Chondrocyte (in vitro differentiated cells): ENCODE results near the gene TANGO2. TPM values are rescaled to one million over a fixed set of nuclear protein-coding genes. Genes with fewer than 3 reads are reported as not detected.

Experiments
- DNase-seq: peaks from one replicate; pipeline ENCODE4 v3.0.0; 2021; ENCODE audit warnings: mixed read lengths, low spot score
- H3K27ac Mint-ChIP-seq: one replicate; pipeline ENCODE4 v1.8.0; 2021; ENCODE audit warnings: mild to moderate bottlenecking, moderate library complexity, mixed read lengths; ENCODE audit not compliant: unreplicated experiment
- H3K27me3 Mint-ChIP-seq: 2 replicates; pipeline ENCODE4 v1.8.0; 2021; ENCODE audit warnings: low read depth, mixed read lengths
- H3K36me3 Mint-ChIP-seq: 2 replicates; pipeline ENCODE4 v1.8.0; 2021; ENCODE audit warnings: low read depth, mixed read lengths
- H3K4me1 Mint-ChIP-seq: 2 replicates; pipeline ENCODE4 v1.8.0; 2021; ENCODE audit warnings: low read depth, mild to moderate bottlenecking, mixed read lengths
- H3K4me3 Mint-ChIP-seq: one replicate; pipeline ENCODE4 v1.8.0; 2021; ENCODE audit warnings: mild to moderate bottlenecking, moderate library complexity, mixed read lengths; ENCODE audit not compliant: unreplicated experiment
- H3K9me3 Mint-ChIP-seq: 2 replicates; pipeline ENCODE4 v1.8.0; 2021; ENCODE audit warnings: low read depth, mixed read lengths
- CTCF ChIP-seq: fragments of 200-600 bp; sonication (generic); IDR thresholded peaks from 2 replicates; pipeline ENCODE4 v1.5.0; 2021; ENCODE audit warnings: antibody characterized with exemption, mild to moderate bottlenecking, moderate library complexity
- total RNA-seq: library from RNA; stranded (reverse); gene quantifications from 3 replicates; pipeline ENCODE4 v1.2.1, GENCODE V29; 2021

TANGO2 gene
- total RNA-seq, 1 donor from 2014 or later = 30.1 TPM

GRCh38 chr22:20024225-20024624 lies 3.3 kb downstream of the TANGO2 start:
- no peaks in the 10 kb centered on the region for H3K36me3 Mint-ChIP-seq
- no peaks in the 10 kb centered on the region for H3K9me3 Mint-ChIP-seq
- TF ChIP-seq CTCF = no peak
- H3K27ac Mint-ChIP-seq = no peak overlapping the region
- peak; percentile 82 for DNase-seq
- no peaks in the 10 kb centered on the region for H3K27me3 Mint-ChIP-seq
- no peak overlapping the region for H3K4me3 Mint-ChIP-seq
- H3K4me1 Mint-ChIP-seq = peaks cover 18% of the 10 kb centered on the region

- no peaks in the 10 kb centered on the region for H3K9me3 Mint-ChIP-seq
Observed at GRCh38 chr22:20024650-20025397, 3.9 kb downstream of the TANGO2 start.

GRCh38 chr22:20025401-20026203 lies 4.7 kb downstream of the TANGO2 start:
- H3K27ac Mint-ChIP-seq = no peak overlapping the region
- TF ChIP-seq CTCF = no peak
- H3K4me3 Mint-ChIP-seq = no peak overlapping the region
- H3K4me1 Mint-ChIP-seq = peaks cover 13% of the 10 kb centered on the region
- no peaks in the 10 kb centered on the region for H3K36me3 Mint-ChIP-seq
- H3K9me3 Mint-ChIP-seq = no peaks in the 10 kb centered on the region
- no peaks in the 10 kb centered on the region for H3K27me3 Mint-ChIP-seq
- DNase-seq = peak; percentile 59

More at GRCh38 chr22:20024650-20025397, 3.9 kb downstream of the TANGO2 start:
- Mint-ChIP-seq H3K4me3 (no peak overlapping the region), H3K36me3 (no peaks in the 10 kb centered on the region), H3K4me1 (peaks cover 18% of the 10 kb centered on the region), H3K27me3 (no peaks in the 10 kb centered on the region), H3K27ac (no peak overlapping the region)
- no peak for TF ChIP-seq CTCF
- peak; percentile 30 for DNase-seq

GRCh38 chr22:20026204-20026908 lies 5.4 kb downstream of the TANGO2 start:
- no peak overlapping the region for H3K4me3 Mint-ChIP-seq
- no peak for TF ChIP-seq CTCF
- no peaks in the 10 kb centered on the region for H3K36me3 Mint-ChIP-seq
- no peaks in the 10 kb centered on the region for H3K9me3 Mint-ChIP-seq
- peak; percentile 42 for DNase-seq
- H3K27me3 Mint-ChIP-seq = no peaks in the 10 kb centered on the region
- no peak overlapping the region for H3K27ac Mint-ChIP-seq
- peaks cover 13% of the 10 kb centered on the region for H3K4me1 Mint-ChIP-seq
